HG02571 (cell line): Measurements from ENCODE around the gene PPP1R16B.
A peak's percentile ranks its signal among the peaks of the same experiment; 100 is the strongest.

Experiments
- ATAC-seq: cut with Tn5 transposase; IDR thresholded peaks from one replicate; pipeline ENCODE4 v1.9.1; 2021; ENCODE audit warnings: mild to moderate bottlenecking, moderate library complexity; ENCODE audit not compliant: unreplicated experiment

PPP1R16B gene

DNA sequence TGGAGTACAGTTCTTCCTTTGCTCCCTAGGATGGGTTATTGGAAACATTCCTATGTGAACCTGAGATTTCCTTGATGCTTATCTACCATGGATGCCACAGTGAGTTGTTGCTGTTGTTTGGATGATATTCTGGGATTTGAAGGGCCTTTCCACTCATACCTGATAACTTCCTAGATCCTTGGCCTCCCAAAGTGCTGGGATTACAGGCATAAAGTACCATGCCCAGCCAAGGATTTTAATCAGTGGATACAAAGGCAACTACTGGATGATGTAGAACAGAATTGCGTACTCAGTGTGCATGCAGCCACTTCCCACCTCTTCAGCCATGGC is 20.0 kb downstream of the PPP1R16B start:
- ATAC-seq: no peak

DNA sequence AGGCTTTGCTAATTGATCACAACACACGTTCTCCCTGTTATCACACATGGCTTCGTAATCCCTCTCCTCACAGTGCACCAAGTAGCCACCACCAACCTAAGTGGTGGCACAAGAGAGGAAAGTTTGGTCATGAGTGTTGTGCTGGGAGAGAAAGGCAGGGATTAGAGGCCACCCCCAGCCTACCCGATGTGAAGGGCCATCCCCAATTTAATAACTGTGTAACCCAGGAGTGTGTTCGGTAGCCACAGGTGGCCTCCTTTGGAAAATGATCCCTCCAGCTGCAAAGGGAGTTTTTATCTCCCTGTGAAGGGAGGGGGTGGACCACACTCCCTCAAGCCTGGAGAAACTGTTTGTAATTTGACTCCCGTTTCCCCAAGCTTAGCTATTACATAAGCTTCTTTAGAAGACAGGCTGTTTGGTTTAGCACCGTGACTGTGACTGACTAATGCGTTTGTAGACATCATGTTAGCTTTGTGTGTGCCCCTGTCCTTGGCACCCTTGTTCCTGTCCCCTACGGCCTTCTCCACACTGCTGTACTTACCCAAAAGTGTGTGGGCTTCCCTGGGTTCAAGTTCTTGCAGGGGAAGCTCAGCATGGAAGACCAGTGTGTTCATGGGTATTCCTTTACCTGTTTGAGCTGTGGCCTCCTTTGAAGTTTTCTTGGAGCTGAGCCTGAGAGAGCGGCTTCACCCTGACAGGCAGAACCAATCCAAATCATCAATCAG is 20.6 kb downstream of the PPP1R16B start:
- ATAC-seq: no peak

DNA sequence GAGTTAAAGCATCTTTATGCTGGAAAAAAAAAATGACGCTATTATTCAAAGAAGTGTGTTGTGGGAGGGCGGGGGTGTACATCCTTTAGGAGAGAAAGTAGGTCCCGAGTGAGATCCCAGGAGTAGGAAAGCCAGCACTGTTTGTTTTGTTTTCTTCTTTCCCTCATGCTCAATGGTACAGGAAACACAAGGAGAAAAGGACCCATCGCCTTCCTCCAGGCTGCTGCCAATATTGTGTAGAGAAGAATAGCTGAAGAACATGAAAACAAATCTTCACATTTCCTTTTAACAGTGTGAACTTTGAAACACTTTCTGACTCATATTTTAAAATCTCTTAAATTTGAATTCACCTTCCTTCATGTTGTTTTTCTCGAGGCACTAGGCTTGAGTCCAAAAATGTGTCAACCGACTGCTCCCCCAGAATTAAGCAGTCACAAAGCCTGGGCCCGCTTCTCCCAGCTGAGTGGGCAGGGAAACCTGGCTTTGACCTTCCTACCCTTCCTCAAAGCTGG is 22.3 kb downstream of the PPP1R16B start:
- no peak for ATAC-seq

DNA sequence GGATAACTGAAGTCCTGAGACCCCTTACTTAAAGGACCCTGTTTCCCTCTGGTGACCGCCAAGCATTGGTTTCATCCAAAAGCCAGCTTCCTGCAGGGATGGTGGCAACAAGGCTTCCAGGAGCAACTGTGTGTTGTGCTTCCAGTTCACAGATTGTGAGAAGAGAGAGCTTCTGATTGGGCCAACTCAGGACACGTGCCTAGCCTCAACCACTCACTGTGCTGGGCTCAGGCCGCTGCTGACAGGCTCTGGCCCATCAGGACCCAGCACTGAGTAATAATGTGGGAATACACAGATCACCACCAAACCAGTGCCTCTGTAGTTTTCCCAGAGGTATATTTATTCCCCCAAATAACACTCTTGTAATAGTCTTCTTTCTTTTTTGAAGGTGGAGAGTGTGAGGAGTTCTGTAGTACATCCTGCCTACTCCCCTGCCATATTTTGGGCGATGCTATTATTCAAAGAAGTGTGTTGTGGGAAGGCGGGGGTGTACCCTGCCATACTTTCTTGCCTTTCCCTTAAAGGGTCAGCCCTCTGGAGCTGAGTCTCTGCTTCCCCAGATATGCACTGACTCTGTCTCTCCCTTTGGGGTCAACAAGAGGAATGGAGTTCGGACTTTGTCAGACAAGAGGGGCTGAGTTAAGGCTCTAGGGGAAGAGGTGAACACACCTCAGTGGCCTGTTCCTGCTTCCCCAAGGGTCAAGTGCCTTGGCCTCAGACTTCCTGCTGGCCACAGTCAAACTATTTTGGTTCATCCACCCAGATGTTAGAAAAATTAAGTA is 23.2 kb downstream of the PPP1R16B start:
- ATAC-seq: no peak

DNA sequence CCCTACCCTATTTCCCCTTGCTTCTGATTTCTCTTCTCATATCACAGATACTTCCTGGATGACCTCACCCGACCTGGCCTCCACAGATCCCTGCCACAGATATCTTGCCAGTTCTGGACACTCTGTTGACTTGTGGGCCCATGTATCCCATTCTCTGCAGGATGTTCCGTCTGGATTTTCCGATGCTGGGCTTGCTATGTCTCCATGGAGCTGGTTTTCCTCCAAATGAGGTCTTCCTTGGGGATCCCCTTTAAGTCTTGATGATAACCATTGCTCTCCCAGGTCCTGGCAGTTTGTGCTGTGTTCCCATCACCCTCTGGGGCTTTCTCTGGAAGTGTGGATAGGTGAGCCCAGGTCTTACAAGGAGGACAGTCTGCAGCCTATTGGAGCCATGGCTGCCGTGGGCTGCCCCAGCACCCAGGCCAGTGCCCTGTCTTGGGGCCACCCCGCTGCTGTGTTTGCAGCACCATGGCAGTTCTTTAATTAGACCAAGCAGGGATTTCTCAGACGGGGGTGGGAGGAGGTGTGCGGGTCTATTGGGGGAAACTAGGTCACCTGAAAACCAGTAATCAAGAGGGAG is 23.9 kb downstream of the PPP1R16B start:
- ATAC-seq: no peak

DNA sequence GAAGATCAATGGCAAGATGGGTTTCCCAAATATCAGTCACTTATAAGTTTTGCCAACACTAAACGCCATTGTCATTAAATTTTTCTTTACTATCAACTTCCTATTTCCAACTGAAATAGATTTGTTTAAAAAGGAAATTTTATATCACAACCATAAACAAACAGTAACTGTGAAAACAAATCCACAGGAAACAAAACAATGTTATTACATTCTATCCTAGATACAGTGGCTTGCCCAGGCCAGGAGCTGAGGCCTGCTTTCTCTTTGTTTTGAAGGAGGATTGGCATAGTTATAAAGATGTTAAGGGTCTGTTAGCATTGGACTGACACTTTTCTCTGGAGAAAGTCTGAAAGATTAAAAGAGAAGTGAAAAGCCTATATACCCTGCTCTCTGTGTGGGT is 24.9 kb downstream of the PPP1R16B start:
- ATAC-seq: no peak

DNA sequence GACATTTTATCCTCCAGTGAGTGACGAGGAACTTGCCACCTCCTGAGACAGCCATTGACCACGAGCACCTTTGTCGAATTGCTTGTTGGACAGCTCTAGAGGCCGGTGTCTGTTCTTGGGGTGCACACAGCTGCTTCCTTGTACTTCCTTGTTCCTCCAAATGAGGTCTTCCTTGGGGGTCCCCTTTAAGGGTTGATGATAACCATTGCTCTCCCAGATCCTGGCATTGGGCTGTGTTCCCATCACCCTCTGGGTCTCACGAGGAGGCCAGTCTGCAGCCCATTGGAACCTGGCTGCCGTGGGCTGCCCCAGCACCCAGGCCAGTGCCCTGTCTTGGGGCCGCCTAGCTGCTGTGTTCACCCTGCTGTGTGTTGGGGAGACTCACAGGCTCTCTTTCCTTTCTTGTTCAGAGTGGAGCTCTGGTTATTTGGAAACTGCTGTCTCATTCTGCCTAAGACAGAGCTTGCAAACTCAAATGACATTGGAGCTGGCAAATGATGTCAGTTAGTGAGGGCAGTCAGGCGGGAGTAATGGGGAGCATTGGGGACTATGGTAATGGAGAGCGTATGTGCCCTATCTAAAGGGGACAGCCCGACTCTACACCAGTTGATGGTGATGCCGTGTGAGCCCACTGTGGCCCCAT is 25.7 kb downstream of the PPP1R16B start:
- no peak for ATAC-seq

DNA sequence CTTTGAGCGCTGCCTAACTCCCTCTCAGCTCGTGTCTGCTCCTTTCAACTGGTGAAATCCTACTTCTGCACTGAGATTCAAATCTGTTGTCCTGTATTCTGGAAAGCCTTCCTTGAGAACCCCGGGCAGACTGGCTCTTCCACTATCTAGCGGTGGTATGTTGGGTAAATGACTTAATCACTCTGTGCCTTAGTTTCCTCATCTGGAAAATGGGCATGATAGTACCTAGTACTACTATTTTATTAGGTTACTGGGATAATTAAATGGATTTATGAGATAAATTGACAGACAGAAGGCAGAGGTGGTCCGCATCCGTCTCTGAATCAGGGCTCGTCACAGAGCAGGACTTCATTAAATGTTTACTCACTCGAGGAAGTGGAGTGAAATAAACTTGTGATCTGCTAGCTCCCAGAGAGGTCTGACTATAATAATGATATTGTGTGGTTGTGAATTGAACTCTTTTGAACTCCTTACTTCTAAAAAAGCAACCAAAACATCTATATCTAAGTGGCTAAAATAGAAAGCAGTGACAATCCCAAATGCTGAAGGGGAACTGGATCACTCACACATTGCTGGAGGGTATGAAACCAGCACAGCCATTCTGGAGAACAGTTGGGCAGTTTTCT is 26.6 kb downstream of the PPP1R16B start:
- no peak for ATAC-seq

DNA sequence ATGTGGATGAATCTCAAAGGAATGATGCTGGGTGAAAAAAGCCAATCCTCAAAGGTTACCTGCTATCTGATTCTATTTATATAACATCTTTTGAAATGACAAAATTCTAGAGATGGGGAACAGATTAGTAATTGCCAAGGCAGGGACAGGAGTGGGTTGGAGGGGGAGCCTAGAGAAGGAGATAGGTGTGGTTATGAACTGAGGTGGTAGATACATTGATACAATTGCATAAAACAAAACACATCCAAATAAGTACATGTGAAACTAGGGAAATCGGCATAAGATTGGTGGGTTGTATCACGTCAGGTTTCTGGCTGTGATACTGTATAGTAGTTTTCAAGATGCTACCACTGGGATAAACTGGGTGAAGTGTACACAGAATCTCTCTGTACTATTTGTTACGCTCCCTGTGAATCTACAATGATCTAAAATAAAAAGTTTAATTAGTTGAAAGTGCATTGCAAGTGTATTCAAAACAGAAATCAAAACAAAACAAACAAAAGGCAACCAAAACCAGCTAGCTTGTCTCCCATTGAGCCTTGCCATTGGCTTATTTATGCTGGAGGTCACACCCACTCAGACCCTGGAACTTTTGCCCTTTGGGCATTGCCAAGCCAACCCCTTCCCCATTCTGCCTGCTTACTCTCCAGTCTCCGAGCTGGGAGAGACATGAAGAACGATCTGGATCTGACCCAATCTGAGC is 27.8 kb downstream of the PPP1R16B start:
- no peak for ATAC-seq

DNA sequence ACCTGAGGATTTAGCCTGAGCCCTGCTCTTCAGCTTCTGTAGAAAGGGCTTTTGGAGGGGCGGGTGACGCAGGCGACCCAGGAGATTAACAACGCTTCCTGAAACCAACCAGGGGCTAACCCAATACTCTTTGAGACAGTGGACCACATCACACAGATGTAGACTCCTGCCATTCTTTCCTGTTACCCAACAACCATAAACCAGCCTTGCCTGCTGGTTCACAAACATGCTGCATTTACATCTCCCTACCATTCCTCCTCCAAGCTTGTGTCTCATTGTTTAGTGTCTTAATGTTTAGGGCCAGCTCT is 28.3 kb downstream of the PPP1R16B start:
- no peak for ATAC-seq

DNA sequence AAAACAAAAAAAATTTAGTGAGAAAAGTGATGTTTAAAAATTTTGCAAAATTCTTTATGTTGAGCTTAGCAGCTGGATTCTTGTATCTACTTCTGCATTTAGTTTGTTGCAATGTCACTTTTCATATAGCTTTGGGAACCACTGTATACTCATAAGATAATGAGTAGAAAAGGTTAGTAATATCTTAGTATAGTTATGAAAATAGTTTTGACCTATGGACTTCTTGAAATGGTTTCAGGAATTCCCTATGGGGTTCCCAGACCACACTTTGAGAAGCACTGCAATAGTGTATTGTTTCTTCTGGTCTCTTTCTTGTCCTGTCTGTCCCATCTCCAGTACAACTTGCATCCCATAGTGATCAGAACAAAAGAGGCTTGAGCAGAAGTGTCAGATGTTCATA is 29.4 kb downstream of the PPP1R16B start:
- no peak for ATAC-seq

DNA sequence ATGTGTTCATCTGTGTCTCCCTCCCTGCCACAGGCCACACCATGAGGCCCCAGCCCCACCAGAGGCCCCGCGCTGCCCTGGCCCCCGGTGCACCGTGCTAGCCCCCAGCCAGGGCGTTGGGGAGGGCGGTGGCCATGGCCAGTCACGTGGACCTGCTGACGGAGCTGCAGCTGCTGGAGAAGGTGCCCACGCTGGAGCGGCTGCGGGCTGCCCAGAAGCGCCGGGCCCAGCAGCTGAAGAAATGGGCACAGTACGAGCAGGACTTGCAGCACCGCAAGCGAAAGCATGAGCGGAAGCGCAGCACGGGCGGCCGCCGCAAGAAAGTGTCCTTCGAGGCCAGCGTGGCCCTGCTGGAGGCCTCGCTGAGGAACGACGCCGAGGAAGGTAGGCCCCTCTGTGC is 30.3 kb downstream of the PPP1R16B start:
- ATAC-seq: no peak

DNA sequence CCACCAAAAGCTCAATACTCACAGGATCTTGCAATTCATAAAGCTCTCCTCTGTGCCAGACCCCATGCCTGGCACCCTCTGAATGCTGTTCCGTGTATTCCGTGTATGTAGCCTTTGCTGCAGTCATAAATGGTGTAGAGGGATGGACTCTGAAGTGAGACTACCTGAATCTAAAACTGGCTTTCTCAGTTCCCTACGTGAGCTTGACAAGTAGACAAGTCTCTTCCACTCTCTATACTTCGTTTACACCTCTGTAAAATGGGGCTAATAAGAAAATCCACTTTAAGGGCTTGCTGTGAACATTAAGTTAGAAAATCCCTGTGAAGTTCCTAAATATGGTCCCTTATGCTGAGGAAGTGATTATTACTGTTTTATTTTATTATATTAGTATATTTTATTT is 31.5 kb downstream of the PPP1R16B start:
- ATAC-seq: no peak

DNA sequence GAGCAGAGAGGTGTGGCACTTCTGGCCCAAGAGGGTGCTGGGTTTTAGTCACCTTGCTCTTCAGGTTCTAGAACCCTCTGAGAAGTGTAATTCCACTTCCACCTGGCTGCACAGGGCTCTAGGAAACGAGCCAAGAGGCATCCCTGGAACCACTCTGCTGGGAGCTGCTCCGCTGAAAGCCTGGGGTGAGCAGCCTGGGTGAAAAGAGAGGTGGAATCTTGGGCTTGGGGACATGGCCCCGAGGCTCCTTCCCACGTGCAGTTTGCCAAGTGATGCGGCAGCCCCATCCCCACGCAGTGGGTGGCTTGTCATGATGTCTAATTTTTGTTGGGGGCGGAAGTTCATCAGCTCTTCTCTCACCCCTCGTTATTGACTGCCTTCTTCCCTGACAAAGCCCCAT is 32.8 kb downstream of the PPP1R16B start:
- ATAC-seq: no peak

DNA sequence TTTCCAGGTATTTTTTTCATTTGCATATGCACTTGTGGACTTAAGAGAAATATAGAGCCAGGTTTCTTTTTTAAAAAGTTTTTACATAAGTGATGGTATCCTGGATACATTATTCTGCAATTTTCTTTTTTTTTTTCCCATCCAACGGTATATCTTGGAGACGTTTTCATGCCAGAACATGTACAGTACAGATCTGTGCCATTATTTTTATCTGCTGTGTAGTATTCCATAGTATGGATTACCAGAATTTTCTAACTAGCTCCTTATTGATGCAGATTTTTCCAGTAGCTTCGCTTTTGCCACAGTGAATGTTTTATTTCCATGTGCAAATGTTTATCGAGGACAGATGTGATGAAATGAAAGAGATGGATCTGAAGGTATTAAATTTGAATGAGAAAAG is 34.1 kb downstream of the PPP1R16B start:
- no peak for ATAC-seq

DNA sequence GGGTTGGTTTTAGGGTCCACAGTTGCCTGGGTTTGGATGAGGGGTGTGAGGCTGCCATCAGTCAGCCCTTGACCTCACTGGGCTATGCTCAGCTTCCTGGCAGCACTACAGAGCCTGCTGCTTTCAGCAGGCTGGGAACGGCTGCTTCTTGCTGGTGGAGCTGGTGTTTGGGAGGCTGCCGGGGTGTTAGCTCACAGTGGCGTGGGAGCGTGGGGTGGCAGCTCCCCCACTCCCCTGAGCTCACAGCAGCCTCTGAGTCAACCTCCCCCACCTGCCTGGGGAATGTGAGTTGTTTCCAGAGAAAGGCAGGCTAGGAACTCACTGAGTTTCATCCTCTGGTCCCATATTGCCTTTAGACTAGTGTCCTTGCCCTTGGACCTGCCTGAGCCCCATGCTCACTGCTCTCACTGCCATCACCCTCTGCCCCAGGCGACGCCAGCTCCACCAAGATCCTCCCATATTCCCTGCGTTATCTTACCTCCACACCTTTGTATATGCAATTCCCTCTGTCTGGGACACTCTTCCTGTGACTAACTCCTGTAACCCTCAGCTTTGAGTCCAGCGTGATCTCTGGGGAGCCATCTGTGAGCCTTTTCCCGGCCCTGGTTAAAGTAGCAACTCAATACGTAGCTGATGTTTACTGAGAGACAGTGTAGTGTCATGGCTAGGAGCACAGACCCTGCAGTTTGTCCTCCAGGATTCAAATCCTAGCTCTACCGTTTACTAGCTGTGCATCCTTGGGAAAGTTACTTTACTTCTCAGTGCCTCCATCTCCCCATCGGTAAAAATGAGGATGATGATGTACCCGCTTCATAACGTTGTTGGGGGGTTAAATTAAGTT is 34.8 kb downstream of the PPP1R16B start:
- ATAC-seq: no peak

DNA sequence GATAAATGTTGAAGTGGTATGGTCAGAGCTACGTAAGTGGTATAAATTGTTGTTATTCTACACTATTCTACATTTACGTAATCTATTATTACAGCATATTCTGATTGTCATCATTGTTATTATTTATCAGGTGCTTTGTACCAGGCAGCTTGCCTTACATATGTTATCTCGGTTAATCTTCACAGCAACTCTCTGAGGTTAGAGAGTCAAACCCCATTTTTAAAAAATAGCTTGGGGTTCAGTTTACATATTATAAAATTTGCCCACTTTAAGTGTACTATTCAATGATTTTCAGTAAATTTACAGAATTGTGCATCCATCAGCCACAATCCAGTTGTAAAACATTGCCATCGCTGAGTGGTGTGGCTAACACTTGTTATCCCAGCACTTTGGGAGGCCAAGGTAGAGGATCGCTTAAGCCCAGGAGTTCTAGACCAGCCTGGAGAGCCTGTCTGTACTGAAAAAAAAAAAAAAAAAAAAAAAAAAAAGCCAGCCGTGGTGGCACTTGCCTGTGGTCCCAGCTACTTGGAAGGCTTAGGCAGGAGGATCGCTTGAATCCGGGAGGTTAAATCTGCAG is 35.5 kb downstream of the PPP1R16B start:
- no peak for ATAC-seq

DNA sequence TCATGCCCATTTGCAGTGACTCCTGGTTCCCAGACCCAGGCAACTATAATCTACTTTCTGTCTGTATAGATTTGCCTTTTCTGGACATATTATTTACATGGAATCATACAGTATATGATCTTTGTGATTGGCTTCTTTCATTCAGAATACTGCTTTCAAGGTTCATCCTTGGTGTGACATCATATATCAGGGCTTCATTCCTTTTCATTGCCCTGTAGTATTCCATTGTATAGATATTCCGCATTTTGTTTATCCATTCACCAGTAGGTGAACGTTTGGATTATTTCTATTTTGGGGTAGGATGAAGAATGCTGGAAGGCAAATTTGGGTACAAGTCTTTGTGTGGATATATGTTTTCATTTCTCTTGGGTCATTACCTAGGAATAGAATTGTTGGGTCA is 36.1 kb downstream of the PPP1R16B start:
- no peak for ATAC-seq

DNA sequence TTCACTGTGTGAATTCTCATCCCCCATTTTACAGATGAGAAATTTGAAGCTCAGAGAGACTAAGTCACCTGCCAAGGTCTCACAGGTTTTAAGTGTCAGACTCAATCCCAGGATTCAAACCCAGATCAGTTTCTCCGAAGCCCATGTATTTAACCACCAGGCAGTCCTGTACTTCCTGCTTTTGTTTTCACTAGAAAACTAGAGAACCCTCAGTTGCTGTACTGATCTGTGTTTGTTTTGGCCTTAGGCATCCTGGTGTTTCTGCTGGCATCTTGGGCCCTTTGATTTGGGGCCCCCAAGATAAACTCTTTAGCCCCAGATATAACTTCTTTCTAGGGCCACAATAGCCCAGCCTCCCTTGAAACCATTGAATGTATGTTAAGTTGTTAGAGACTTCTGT is 36.5 kb downstream of the PPP1R16B start:
- peak; percentile 31 for ATAC-seq
